ENCODE measurements around the gene FAM118B.
A peak's percentile ranks its signal among the peaks of the same experiment; 100 is the strongest.

Gene FAM118B

GRCh38 chr11:126257764-126258163 is 46.2 kb downstream of the FAM118B start:
- no peaks in the 10 kb centered on the region for H3K36me3 ChIP-seq (ENCODE audit: insufficient read depth)
- no peaks in the 10 kb centered on the region for H3K4me1 ChIP-seq (ENCODE audit: low read depth, poor library complexity, severe bottlenecking)
- H2AFZ ChIP-seq (ENCODE audit: low read depth) = no peak overlapping the region
- H3K79me2 ChIP-seq (ENCODE audit: insufficient read depth, low read depth) = no peaks in the 10 kb centered on the region
- no peak overlapping the region for H3K4me3 ChIP-seq (IDR thresholded peaks at IDR 0.05; ENCODE audit: insufficient read depth, low read depth, low read length)
- TF ChIP-seq, protein P1, sequence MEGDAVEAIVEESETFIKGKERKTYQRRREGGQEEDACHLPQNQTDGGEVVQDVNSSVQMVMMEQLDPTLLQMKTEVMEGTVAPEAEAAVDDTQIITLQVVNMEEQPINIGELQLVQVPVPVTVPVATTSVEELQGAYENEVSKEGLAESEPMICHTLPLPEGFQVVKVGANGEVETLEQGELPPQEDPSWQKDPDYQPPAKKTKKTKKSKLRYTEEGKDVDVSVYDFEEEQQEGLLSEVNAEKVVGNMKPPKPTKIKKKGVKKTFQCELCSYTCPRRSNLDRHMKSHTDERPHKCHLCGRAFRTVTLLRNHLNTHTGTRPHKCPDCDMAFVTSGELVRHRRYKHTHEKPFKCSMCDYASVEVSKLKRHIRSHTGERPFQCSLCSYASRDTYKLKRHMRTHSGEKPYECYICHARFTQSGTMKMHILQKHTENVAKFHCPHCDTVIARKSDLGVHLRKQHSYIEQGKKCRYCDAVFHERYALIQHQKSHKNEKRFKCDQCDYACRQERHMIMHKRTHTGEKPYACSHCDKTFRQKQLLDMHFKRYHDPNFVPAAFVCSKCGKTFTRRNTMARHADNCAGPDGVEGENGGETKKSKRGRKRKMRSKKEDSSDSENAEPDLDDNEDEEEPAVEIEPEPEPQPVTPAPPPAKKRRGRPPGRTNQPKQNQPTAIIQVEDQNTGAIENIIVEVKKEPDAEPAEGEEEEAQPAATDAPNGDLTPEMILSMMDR (conservative IDR thresholded peaks at IDR 0.05; ENCODE audit: low read depth, low read length) = no peak
- H3K4me2 ChIP-seq = no peak overlapping the region
- no peak overlapping the region for H3K9ac ChIP-seq
- H3K27me3 ChIP-seq (ENCODE audit: insufficient read depth, low read depth) = no peaks in the 10 kb centered on the region
- H3K27ac ChIP-seq = no peak overlapping the region
- no peaks in the 10 kb centered on the region for H4K20me1 ChIP-seq (ENCODE audit: insufficient read depth)

GRCh38 chr11:126262216-126262615 is 50.6 kb downstream of the FAM118B start:
- Histone ChIP-seq H3K4me3 (IDR thresholded peaks at IDR 0.05; ENCODE audit: insufficient read depth, low read depth, low read length) (no peak overlapping the region), H4K20me1 (ENCODE audit: insufficient read depth) (no peaks in the 10 kb centered on the region), H3K36me3 (ENCODE audit: insufficient read depth) (no peaks in the 10 kb centered on the region), H3K27me3 (ENCODE audit: insufficient read depth, low read depth) (no peaks in the 10 kb centered on the region), H3K79me2 (ENCODE audit: insufficient read depth, low read depth) (peaks cover 11% of the 10 kb centered on the region), H3K27ac (no peak overlapping the region), H3K4me1 (ENCODE audit: low read depth, poor library complexity, severe bottlenecking) (peaks cover 3% of the 10 kb centered on the region), H3K4me2 (no peak overlapping the region), H3K9ac (no peak overlapping the region), H2AFZ (ENCODE audit: low read depth) (no peak overlapping the region)
- TF ChIP-seq, protein P1 (conservative IDR thresholded peaks at IDR 0.05; ENCODE audit: low read depth, low read length) = no peak

DNA sequence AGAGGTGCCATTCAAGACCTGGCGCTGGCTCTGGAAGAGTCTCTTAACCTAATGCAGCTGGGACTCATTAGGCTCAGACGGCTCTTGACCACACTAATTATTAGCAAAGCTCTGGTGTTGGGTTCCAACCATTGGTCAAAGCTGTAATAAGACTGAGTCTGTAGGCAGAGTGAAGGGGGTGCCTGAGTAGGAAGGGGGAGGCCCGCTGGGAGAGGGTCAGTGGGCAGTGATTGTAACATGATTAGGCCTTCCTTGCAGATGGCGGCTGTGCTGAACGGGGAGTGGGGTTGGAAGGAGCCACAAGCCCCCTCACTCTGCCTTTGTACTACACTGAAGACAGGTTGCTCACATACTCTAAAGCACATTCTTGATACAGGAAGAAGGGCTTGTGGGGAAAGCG is 51.9 kb downstream of the FAM118B start:
- peaks cover 23% of the 10 kb centered on the region for H3K79me2 ChIP-seq (ENCODE audit: insufficient read depth, low read depth)
- H3K4me3 ChIP-seq (IDR thresholded peaks at IDR 0.05; ENCODE audit: insufficient read depth, low read depth, low read length) = no peak overlapping the region
- no peaks in the 10 kb centered on the region for H3K36me3 ChIP-seq (ENCODE audit: insufficient read depth)
- peaks cover 8% of the 10 kb centered on the region for H3K4me1 ChIP-seq (ENCODE audit: low read depth, poor library complexity, severe bottlenecking)
- TF ChIP-seq, protein P1 (conservative IDR thresholded peaks at IDR 0.05; ENCODE audit: low read depth, low read length) = no peak
- no peaks in the 10 kb centered on the region for H3K27me3 ChIP-seq (ENCODE audit: insufficient read depth, low read depth)
- H4K20me1 ChIP-seq (ENCODE audit: insufficient read depth) = no peaks in the 10 kb centered on the region
- H2AFZ ChIP-seq (ENCODE audit: low read depth) = no peak overlapping the region
- H3K4me2 ChIP-seq = no peak overlapping the region
- no peak overlapping the region for H3K27ac ChIP-seq
- no peak overlapping the region for H3K9ac ChIP-seq

DNA sequence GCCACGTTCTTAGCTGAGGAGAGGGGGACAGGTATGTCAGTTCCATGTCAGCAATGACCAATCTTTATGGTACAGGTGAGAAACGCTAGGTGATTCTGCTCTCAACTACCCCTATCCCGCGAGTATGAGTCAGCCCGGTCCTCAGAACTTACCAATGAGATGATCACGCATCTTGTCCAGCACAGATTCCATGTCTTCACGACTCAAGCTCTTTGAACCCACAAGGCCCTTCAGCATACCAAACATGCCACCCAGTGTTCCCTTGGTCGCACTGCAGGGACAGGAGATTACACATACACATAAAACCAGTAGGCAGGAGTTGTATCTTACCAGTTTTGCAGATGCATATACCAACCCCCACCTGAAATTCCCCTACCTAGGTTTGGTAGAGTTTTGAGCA is 54.2 kb downstream of the FAM118B start:
- H3K4me3 ChIP-seq (IDR thresholded peaks at IDR 0.05; ENCODE audit: insufficient read depth, low read depth, low read length) = no peak overlapping the region
- no peak overlapping the region for H3K9ac ChIP-seq
- H3K27ac ChIP-seq = no peak overlapping the region
- H3K36me3 ChIP-seq (ENCODE audit: insufficient read depth) = no peaks in the 10 kb centered on the region
- no peaks in the 10 kb centered on the region for H4K20me1 ChIP-seq (ENCODE audit: insufficient read depth)
- peaks cover 14% of the 10 kb centered on the region for H3K4me1 ChIP-seq (ENCODE audit: low read depth, poor library complexity, severe bottlenecking)
- no peak overlapping the region for H3K4me2 ChIP-seq
- peaks cover 32% of the 10 kb centered on the region for H3K79me2 ChIP-seq (ENCODE audit: insufficient read depth, low read depth)
- TF ChIP-seq, protein P1 (conservative IDR thresholded peaks at IDR 0.05; ENCODE audit: low read depth, low read length) = 0 out of 2 replicates have a peak, but pooled peaks have one; percentile 23
- no peaks in the 10 kb centered on the region for H3K27me3 ChIP-seq (ENCODE audit: insufficient read depth, low read depth)
- no peak overlapping the region for H2AFZ ChIP-seq (ENCODE audit: low read depth)

Data from KMS-11 (cell line).